Mesothelial cell of epicardium (in vitro differentiated cells): ENCODE data around the gene MAGI1. TPM values are rescaled to one million over a fixed set of nuclear protein-coding genes. Genes with fewer than 3 reads are reported as not detected.

Experiments used
- DNase-seq, 2 experiments: peaks; one replicate each; pipeline ENCODE4 v3.0.0; 2021; ENCODE audit warnings: low spot score in 2 of 2; ENCODE audit not compliant: unreplicated experiment in 2 of 2
- H3K27ac Mint-ChIP-seq: 2 replicates; pipeline ENCODE4 v1.8.0; 2021; ENCODE audit warnings: mixed read lengths
- H3K27me3 Mint-ChIP-seq: 2 replicates; pipeline ENCODE4 v1.8.0; 2021; ENCODE audit warnings: low read depth, mixed read lengths
- H3K36me3 Mint-ChIP-seq: 2 replicates; pipeline ENCODE4 v1.8.0; 2021; ENCODE audit warnings: mixed read lengths
- H3K4me1 Mint-ChIP-seq: 2 replicates; pipeline ENCODE4 v1.8.0; 2021; ENCODE audit warnings: mixed read lengths
- H3K4me3 Mint-ChIP-seq: 2 replicates; pipeline ENCODE4 v1.8.0; 2021; ENCODE audit warnings: mild to moderate bottlenecking, moderate library complexity, mixed read lengths
- H3K9me3 Mint-ChIP-seq: 2 replicates; pipeline ENCODE4 v1.8.0; 2021; ENCODE audit warnings: mixed read lengths
- total RNA-seq: library from RNA; stranded (reverse); gene quantifications from 3 replicates; pipeline ENCODE4 v1.2.1, GENCODE V29; 2021
- TF ChIP-seq, protein P1 (sequence below): fragments of 200-600 bp; sonication (generic); IDR thresholded peaks from one replicate; pipeline ENCODE4 v1.5.0; 2021; ENCODE audit warnings: antibody characterized with exemption; ENCODE audit not compliant: unreplicated experiment

MAGI1 gene
- total RNA-seq, 1 donor from 2014 or later: 65.6 TPM

DNA sequence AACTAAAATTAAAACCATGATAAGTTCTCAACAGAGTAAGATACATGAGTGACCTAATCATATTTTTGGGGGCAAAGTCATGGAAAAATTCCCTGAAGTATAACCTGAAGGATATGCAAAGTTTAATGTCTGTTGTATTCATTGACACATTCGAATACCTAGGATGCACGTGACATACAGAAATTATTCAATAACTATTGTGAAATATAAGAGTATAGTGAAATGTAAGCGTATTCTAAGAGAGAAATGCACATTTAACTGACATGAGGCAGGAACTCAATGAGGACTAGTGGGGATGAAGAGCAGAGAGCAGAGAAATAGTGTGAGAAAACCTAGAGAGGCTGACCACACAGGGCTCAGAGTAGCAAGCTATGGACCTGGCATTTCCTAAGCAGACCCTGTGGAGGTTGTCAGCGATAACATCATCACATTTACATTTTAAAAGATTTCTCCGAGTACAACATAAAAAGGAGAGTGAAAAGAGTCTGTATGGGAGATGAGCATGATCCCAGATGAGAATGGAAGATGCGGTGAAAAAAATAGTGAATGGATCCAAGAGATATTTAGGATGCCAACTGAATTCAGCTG lies 588.8 kb downstream of the MAGI1 start:
- Mint-ChIP-seq H3K4me3 (no peak overlapping the region), H3K27me3 (no peaks in the 10 kb centered on the region), H3K4me1 (peaks cover 18% of the 10 kb centered on the region), H3K9me3 (no peaks in the 10 kb centered on the region), H3K27ac (no peak overlapping the region), H3K36me3 (peaks cover 2% of the 10 kb centered on the region)
- TF ChIP-seq, protein P1, sequence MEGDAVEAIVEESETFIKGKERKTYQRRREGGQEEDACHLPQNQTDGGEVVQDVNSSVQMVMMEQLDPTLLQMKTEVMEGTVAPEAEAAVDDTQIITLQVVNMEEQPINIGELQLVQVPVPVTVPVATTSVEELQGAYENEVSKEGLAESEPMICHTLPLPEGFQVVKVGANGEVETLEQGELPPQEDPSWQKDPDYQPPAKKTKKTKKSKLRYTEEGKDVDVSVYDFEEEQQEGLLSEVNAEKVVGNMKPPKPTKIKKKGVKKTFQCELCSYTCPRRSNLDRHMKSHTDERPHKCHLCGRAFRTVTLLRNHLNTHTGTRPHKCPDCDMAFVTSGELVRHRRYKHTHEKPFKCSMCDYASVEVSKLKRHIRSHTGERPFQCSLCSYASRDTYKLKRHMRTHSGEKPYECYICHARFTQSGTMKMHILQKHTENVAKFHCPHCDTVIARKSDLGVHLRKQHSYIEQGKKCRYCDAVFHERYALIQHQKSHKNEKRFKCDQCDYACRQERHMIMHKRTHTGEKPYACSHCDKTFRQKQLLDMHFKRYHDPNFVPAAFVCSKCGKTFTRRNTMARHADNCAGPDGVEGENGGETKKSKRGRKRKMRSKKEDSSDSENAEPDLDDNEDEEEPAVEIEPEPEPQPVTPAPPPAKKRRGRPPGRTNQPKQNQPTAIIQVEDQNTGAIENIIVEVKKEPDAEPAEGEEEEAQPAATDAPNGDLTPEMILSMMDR: no peak
- DNase-seq: no peak

DNA sequence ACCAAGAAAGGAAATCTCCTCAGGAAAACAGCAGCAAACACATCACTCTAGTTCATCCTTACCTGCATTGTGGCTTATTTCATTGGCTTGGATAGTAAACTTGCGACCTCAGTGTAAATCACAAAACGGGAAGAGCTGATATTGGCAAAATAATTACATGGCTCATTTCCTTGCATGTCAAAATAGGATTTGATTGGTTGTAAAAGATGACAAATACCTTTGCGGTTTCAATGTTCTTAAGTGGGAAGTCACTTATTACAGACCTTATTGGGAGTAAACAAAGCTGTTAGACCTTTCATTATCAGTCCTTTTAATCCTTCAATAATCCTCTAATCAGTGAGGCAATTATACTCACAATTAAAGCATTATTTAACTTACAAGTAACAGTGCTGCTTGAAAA lies 590.6 kb downstream of the MAGI1 start:
- Mint-ChIP-seq H3K9me3 (no peaks in the 10 kb centered on the region), H3K27me3 (no peaks in the 10 kb centered on the region), H3K27ac (no peak overlapping the region)

DNA sequence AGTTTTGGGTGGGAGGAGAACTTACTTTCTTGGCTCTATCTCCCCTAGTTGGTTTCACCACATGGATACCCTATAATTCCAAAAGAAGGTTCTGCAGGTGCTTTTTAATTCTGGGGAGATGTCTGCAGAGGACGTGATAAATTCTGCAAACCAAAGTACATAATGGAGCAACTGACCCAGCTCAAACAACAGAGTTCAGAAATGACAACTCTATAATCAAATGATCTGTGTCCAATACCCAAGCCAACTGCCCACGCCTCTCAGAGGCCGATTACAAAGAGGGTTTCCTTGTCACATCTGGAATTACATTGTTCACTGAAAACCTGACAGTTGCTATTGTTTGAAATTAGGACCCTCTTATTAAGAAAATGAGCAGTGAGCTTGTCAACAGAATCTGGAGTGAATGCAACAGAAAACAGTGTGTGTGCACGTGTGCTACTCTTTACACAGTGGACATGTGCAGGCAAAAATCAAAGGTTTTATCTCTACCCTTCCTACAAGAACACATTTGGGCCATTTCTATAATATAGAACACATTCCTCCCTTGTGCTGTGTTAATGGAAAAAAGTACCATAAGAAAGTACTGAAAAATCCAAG lies 593.0 kb downstream of the MAGI1 start:
- Mint-ChIP-seq H3K27me3 (no peaks in the 10 kb centered on the region), H3K27ac (no peak overlapping the region), H3K4me3 (no peak overlapping the region), H3K9me3 (no peaks in the 10 kb centered on the region), H3K4me1 (peaks cover 21% of the 10 kb centered on the region), H3K36me3 (peaks cover 2% of the 10 kb centered on the region)
- no peak for DNase-seq
- TF ChIP-seq, protein P1: no peak

More for the DNA sequence above, 590.6 kb downstream of the MAGI1 start:
- no peak overlapping the region for H3K4me3 Mint-ChIP-seq
- DNase-seq: no peak
- TF ChIP-seq, protein P1: no peak
- peaks cover 21% of the 10 kb centered on the region for H3K4me1 Mint-ChIP-seq
- H3K36me3 Mint-ChIP-seq: peaks cover 2% of the 10 kb centered on the region

DNA sequence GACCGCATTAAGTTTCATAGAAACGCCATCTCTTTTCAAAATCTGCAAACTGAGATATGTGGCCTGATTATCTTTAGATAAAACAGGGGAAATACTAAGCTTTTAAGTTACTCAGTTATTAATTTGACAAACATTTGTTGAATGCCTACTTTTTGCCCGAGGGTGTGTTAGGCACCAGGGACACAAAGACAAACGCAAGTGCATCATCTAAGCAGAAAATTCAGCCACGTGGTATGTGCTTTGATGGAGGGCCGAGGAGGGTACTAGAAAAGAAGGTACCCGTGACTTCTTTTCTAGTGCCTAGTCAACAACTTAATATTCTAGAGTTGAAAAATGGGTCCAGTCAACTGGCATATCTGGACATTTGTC lies 594.3 kb downstream of the MAGI1 start:
- no peaks in the 10 kb centered on the region for H3K36me3 Mint-ChIP-seq
- TF ChIP-seq, protein P1: no peak
- peaks cover 22% of the 10 kb centered on the region for H3K4me1 Mint-ChIP-seq
- H3K27ac Mint-ChIP-seq: no peak overlapping the region
- H3K9me3 Mint-ChIP-seq: no peaks in the 10 kb centered on the region
- H3K4me3 Mint-ChIP-seq: no peak overlapping the region
- H3K27me3 Mint-ChIP-seq: no peaks in the 10 kb centered on the region
- DNase-seq: no peak

DNA sequence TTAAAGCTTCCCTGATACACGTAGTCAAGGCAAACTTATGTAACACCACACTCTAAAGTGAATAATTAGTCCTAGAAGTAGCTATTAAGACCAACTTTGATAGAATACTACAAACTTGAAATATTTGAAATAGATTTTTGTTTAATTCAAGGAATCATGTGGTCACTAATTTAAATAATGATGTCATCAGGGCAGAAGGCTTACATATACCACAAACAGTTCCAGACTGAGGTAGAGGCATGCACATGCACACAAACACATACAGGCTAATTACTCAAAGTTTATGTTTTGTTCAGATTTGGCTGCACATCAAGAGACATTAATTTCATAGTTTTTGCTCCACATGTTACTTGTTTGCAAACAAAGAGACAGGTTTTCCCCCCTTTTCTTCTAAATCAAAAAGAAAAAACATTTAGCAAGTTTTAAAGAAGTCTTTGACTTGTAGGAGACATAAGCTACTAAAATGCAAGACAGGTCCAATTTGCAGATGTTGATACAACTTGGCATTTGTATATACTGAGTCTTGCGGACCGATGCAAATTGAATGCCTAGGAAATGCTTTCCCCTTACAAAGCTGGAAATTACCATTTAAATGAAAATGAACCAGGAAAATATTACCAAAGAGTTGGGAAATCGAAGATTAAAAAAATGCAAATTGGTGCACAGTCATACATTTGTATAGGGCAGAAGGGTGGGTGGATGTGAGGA lies 594.8 kb downstream of the MAGI1 start:
- Mint-ChIP-seq H3K4me1 (peaks cover 22% of the 10 kb centered on the region), H3K27ac (no peak overlapping the region), H3K27me3 (no peaks in the 10 kb centered on the region), H3K4me3 (no peak overlapping the region), H3K36me3 (no peaks in the 10 kb centered on the region), H3K9me3 (no peaks in the 10 kb centered on the region)
- no peak for DNase-seq
- TF ChIP-seq, protein P1: no peak
